ENCODE data around the gene CDK17.

DNA sequence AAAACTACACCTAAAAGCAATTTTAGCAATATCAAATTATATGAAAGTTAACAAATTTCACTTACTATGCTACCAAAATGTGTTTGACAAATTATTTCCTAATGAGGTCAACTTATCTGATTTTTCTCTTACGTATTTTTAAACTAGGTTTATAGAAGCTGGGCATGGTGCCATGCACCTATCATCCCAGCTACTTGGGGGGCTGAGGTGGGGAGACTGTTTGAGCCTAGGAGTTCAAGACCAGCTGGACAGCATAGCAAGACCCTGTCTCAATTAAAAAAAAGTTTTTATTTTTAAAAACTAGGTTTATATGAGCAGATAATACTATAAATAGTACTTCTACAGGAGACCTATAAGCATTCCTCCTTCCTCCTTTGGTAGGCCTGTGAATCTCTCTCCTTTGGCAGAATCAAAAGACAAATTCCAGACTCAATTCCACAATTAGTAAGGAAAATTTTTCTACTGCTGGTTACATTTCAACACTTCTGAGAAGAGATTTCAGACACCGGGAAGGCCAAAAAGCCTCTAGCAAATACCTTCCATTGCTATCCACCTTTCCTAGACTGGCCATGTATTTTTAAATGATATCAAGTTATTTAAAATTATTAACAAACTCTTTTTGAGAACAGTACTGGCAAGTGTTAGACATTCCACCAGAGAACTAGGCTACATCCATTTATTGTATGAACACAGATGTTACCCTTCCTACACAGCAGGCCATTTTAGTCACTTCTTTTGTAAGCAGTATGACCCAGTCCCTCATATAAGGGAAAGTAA, 34.4 kb downstream of the CDK17 start:
- TF ChIP-seq CTCF (IDR thresholded peaks at IDR 0.05; ENCODE audit: insufficient read depth, low read length, poor library complexity, severe bottlenecking) (no peak), EZH2phosphoT487 (conservative IDR thresholded peaks at IDR 0.05; ENCODE audit: low read length) (no peak)
